HG03108 (cell line): ENCODE measurements around the gene ALKBH1.
"Not testable (repeated sequence)": the region's sequence is repeated elsewhere in the genome, so short reads cannot be mapped to it uniquely, and the experiment has no call there.

ENCODE experiments used
- ATAC-seq: cut with Tn5 transposase; IDR thresholded peaks from one replicate; pipeline ENCODE4 v1.9.1; 2021; ENCODE audit warnings: moderate library complexity; ENCODE audit not compliant: unreplicated experiment

ALKBH1 gene

GRCh38 chr14:77707724-77708408 lies at the start of gene ALKBH1, which contains the start of gene SLIRP:
ALKBH1 (minus strand) TSS chr14:77708023; CDS start chr14:77708004, 19 bp downstream.
SLIRP (plus strand) TSS chr14:77708103; CDS start chr14:77708112, 9 bp downstream.
- ATAC-seq: peak; percentile 95

GRCh38 chr14:77752799-77753516 lies 45.1 kb upstream of the ALKBH1 start:
- no peak for ATAC-seq

GRCh38 chr14:77752266-77752665 lies 44.4 kb upstream of the ALKBH1 start:
- ATAC-seq: no peak

- not testable (repeated sequence) for ATAC-seq
Observed at GRCh38 chr14:77747425-77747824, 39.6 kb upstream of the ALKBH1 start.

GRCh38 chr14:77746064-77746702 lies 38.4 kb upstream of the ALKBH1 start:
- no peak for ATAC-seq

- ATAC-seq: no peak
Observed at GRCh38 chr14:77741438-77741837, 33.6 kb upstream of the ALKBH1 start.

GRCh38 chr14:77738559-77739250 lies 30.9 kb upstream of the ALKBH1 start:
- ATAC-seq: no peak

GRCh38 chr14:77730976-77731497 lies 23.2 kb upstream of the ALKBH1 start:
- ATAC-seq: no peak

GRCh38 chr14:77722301-77722700 lies 14.5 kb upstream of the ALKBH1 start:
- no peak for ATAC-seq

GRCh38 chr14:77721437-77721836 lies 13.6 kb upstream of the ALKBH1 start:
- no peak for ATAC-seq

- no peak for ATAC-seq
Observed at GRCh38 chr14:77717608-77718305, 9.9 kb upstream of the ALKBH1 start.

GRCh38 chr14:77714926-77715325 lies 7.1 kb upstream of the ALKBH1 start:
- no peak for ATAC-seq

GRCh38 chr14:77710364-77710763 lies 2.5 kb upstream of the ALKBH1 start:
- ATAC-seq: no peak

- ATAC-seq: no peak
Observed at GRCh38 chr14:77709412-77709811, 1.6 kb upstream of the ALKBH1 start.

GRCh38 chr14:77708749-77709148 lies 926 bp upstream of the ALKBH1 start:
- ATAC-seq: no peak

- ATAC-seq: peak; percentile 24
Observed at GRCh38 chr14:77707355-77707723, 484 bp downstream of the ALKBH1 start.

GRCh38 chr14:77691259-77691658 lies 16.6 kb downstream of the ALKBH1 start:
- no peak for ATAC-seq

GRCh38 chr14:77682158-77682553 lies 25.7 kb downstream of the ALKBH1 start:
- ATAC-seq: no peak

- no peak for ATAC-seq
Observed at GRCh38 chr14:77681196-77682157, 26.3 kb downstream of the ALKBH1 start.
